K562 (cell line): ENCODE results near the gene CASP2. TPM values are rescaled to one million over a fixed set of nuclear protein-coding genes. Genes with fewer than 3 reads are reported as not detected.

Experiments used
- ARNT ChIP-seq, 2 experiments: fragments of 450-650 bp; IDR thresholded peaks; 2 replicates each; pipeline ENCODE4 v1.6.1; 2016; ENCODE audit warnings: mild to moderate bottlenecking in 1 of 2
- CBX3 ChIP-seq, 2 experiments: IDR thresholded peaks; 1 replicate in 1 of 2; 2 replicates in 1 of 2; pipeline ENCODE4 v1.6.1; 2012; ENCODE audit warnings: inconsistent platforms in 2 of 2, low read length in 2 of 2, borderline replicate concordance in 1 of 2, control low read depth in 1 of 2
- CEBPB ChIP-seq: fragments of 450-650 bp; IDR thresholded peaks from 2 replicates; pipeline ENCODE4 v1.6.1; 2016; ENCODE audit warnings: missing genetic modification characterization, missing compliant biosample characterization
- DIDO1 ChIP-seq: fragments of 450-650 bp; IDR thresholded peaks from 2 replicates; pipeline ENCODE4 v1.6.1; 2016; ENCODE audit warnings: low read depth, missing biosample characterization, missing genetic modification characterization
- FOXK1 ChIP-seq: sonication (generic); formaldehyde crosslinking; IDR thresholded peaks from 2 replicates; pipeline ENCODE4 v1.8.0; 2022; ENCODE audit warnings: missing genetic modification reagents, mild to moderate bottlenecking, borderline replicate concordance
- HIVEP1 ChIP-seq: fragments of 250-450 bp; sonication (Bioruptor Pico); IDR thresholded peaks from 2 replicates; pipeline ENCODE4 v1.4.0; 2020; ENCODE audit warnings: mild to moderate bottlenecking
- LCOR ChIP-seq: sonication (generic); formaldehyde crosslinking; IDR thresholded peaks from 2 replicates; pipeline ENCODE4 v1.8.0; 2022; ENCODE audit warnings: mild to moderate bottlenecking, missing genetic modification reagents
- MITF ChIP-seq: IDR thresholded peaks from 2 replicates; pipeline ENCODE4 v1.6.1; 2014; ENCODE audit warnings: antibody characterized with exemption
- MXI1 ChIP-seq: IDR thresholded peaks from 2 replicates; pipeline ENCODE4 v1.6.1; 2011; ENCODE audit warnings: low read depth, mild to moderate bottlenecking, improper control_type of control experiment, low read length
- POU5F1 ChIP-seq: fragments of 150-350 bp; IDR thresholded peaks from 2 replicates; pipeline ENCODE4 v1.6.1; 2014; ENCODE audit warnings: borderline replicate concordance, low read length, low read depth, mild to moderate bottlenecking; ENCODE audit not compliant: partially characterized antibody
- PPARD ChIP-seq: fragments of 250-450 bp; sonication (Bioruptor Pico); IDR thresholded peaks from 2 replicates; pipeline ENCODE4 v1.8.0; 2022; ENCODE audit warnings: inconsistent platforms, mild to moderate bottlenecking, moderate library complexity
- PURB ChIP-seq: sonication (generic); formaldehyde crosslinking; IDR thresholded peaks from 2 replicates; pipeline ENCODE4 v1.9.0; 2021; ENCODE audit warnings: low read depth, mild to moderate bottlenecking, missing genetic modification reagents
- SAP30 ChIP-seq: fragments of 200-600 bp; sonication (generic); IDR thresholded peaks from 2 replicates; pipeline ENCODE4 v1.6.1; 2012; ENCODE audit warnings: borderline replicate concordance, low read depth, mild to moderate bottlenecking, moderate library complexity, low read length, control low read depth, inconsistent platforms; ENCODE audit not compliant: insufficient read depth, poor library complexity, severe bottlenecking
- SFPQ ChIP-seq: fragments of 200-400 bp; formaldehyde crosslinking; IDR thresholded peaks from 2 replicates; pipeline ENCODE4 v1.6.1; 2017; ENCODE audit warnings: mild to moderate bottlenecking, low read depth, low read length, moderate library complexity
- TARDBP ChIP-seq: fragments of 450-650 bp; IDR thresholded peaks from 2 replicates; pipeline ENCODE4 v1.6.1; 2016
- TCFL5 ChIP-seq: fragments of 250-450 bp; sonication (Bioruptor Pico); conservative IDR thresholded peaks from 2 replicates; pipeline ENCODE4 v1.6.1; 2021; ENCODE audit warnings: mild to moderate bottlenecking, moderate library complexity, matching md5 sums
- ZBTB9 ChIP-seq: fragments of 450-650 bp; formaldehyde crosslinking; IDR thresholded peaks from 2 replicates; pipeline ENCODE4 v1.4.0; 2020; ENCODE audit warnings: mild to moderate bottlenecking, moderate library complexity
- ZNF449 ChIP-seq: fragments of 250-450 bp; sonication (Bioruptor Pico); IDR thresholded peaks from 2 replicates; pipeline ENCODE4 v1.8.0; 2022; ENCODE audit warnings: moderate library complexity, mild to moderate bottlenecking, inconsistent platforms
- ZNF696 ChIP-seq: fragments of 250-450 bp; sonication (Bioruptor Pico); conservative IDR thresholded peaks from 2 replicates; pipeline ENCODE4 v1.4.0; 2020; ENCODE audit warnings: mild to moderate bottlenecking, moderate library complexity
- ZSCAN32 ChIP-seq: fragments of 450-650 bp; formaldehyde crosslinking; IDR thresholded peaks from 2 replicates; pipeline ENCODE4 v1.4.0; 2020; ENCODE audit warnings: mild to moderate bottlenecking, moderate library complexity
- polyA plus RNA-seq, 8 experiments: library from polyadenylated mRNA; depleted of rRNA in 4 of 8; stranded (reverse) in 5 of 8; unstranded in 3 of 8; fragments of >200 nt; fragmentation: Nextera tagmentation in 2 of 8; fragmentation: Illumina TruSeq in 1 of 8; extraction: Ambion mirVana in 2 of 8; extraction: Trizol in 1 of 8; gene quantifications; 2 replicates each; pipeline versions ENCODE4 v1.2.1 to v1.2.3, GENCODE V29; 2011 to 2014; ENCODE audit warnings: inconsistent platforms in 1 of 8, missing spikeins in 1 of 8
- total RNA-seq, 7 experiments: library from RNA; depleted of rRNA in 6 of 7; stranded (reverse); fragments of >200 nt in 6 of 7; fragmentation: Illumina TruSeq in 2 of 7; extraction: Trizol in 2 of 7; gene quantifications; 2 replicates each; pipeline versions ENCODE4 v1.2.1 to v1.2.3, GENCODE V29; 2011 to 2021; ENCODE audit warnings: low replicate concordance in 1 of 7

CASP2 gene
- total and polyA plus RNA-seq, 9 of the 15 experiments (the other 6 are each of a cell fraction or from before 2014, with no cell fraction given) = 18.8 to 64.9 (median 24.1) TPM

- TF ChIP-seq SFPQ = no peak
- no peak for TF ChIP-seq PURB
- TF ChIP-seq MXI1 = no peak
- no peak for TF ChIP-seq FOXK1
- TF ChIP-seq ZNF696 (CRISPR knock-in tag) = no peak
- TF ChIP-seq ZSCAN32 (CRISPR knock-in tag) = no peak
- no peak for TF ChIP-seq ARNT (IDR thresholded peaks at IDR 0.05)
- TF ChIP-seq ZNF449 (CRISPR knock-in tag) = no peak
- no peak for TF ChIP-seq POU5F1
- TF ChIP-seq ZBTB9 (CRISPR knock-in tag) = no peak
- no peak for TF ChIP-seq SAP30
- no peak for TF ChIP-seq PPARD
- no peak for TF ChIP-seq TCFL5
- TF ChIP-seq LCOR (CRISPR knock-in tag) = no peak
- TF ChIP-seq TARDBP = no peak
- no peak for TF ChIP-seq HIVEP1 (CRISPR knock-in tag)
- TF ChIP-seq CBX3 (IDR thresholded peaks at IDR 0.05; ENCODE audit: borderline replicate concordance in 1 of 2, low read length in 2 of 2) = 0 out of 3 replicates have a peak, but pooled peaks of 1 of the 2 experiments have one; percentile 30
- TF ChIP-seq DIDO1 (tag) = no peak
- TF ChIP-seq CEBPB = peak; percentile 23; the same call in 1 of the 2 replicates
- no peak for TF ChIP-seq MITF
Measured at GRCh38 chr7:143261901-143262300, 26.2 kb upstream of the CASP2 start (continued).
